ENCODE results near the gene RIPOR2.
A peak's percentile ranks its signal among the peaks of the same experiment; 100 is the strongest.
"Not testable (repeated sequence)": the region's sequence is repeated elsewhere in the genome, so short reads cannot be mapped to it uniquely, and the experiment has no call there.

RIPOR2 gene

DNA sequence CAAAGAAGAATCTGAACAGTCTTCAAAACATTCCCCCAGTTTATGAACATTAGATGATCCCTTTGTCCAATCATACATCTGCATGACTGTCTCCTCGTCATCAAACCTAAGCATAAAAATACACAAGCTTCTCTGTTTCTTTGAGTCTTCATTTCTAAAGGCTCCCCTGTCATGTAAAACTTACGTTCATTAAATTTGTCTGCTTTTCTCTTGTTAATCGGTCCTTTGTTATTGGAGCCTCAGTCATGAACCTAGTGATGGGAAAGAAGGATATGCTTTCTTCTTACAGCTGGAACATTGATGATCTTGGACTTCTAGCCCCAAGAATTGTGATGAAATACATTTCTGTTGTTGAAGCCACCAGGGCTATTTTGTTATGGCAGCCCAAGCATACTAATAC, 18.0 kb upstream of the RIPOR2 start:
- DNase-seq, result no peak

DNA sequence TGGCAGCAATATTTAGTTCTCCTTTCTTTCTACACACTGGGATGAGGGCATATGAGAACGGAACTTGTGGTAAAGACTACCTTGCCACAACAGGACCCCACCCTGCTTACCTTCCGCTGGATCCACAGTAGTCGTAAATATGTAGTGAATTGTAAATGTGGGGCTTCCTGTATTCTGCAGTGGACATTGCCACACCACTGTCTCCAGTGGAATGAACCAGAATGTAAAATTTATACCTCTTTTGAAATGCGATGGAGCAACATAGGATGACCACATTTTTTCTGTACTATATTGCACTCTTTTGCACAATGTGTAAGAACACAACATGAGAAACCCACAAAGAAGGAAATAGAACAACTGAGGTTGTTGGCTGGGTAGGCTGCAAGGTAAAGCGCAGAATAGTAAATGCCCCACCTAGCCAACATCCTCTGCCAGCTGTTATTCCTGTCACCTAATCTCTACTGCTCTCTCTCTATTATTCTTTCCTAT, 16.1 kb upstream of the RIPOR2 start:
- DNase-seq, result no peak

DNA sequence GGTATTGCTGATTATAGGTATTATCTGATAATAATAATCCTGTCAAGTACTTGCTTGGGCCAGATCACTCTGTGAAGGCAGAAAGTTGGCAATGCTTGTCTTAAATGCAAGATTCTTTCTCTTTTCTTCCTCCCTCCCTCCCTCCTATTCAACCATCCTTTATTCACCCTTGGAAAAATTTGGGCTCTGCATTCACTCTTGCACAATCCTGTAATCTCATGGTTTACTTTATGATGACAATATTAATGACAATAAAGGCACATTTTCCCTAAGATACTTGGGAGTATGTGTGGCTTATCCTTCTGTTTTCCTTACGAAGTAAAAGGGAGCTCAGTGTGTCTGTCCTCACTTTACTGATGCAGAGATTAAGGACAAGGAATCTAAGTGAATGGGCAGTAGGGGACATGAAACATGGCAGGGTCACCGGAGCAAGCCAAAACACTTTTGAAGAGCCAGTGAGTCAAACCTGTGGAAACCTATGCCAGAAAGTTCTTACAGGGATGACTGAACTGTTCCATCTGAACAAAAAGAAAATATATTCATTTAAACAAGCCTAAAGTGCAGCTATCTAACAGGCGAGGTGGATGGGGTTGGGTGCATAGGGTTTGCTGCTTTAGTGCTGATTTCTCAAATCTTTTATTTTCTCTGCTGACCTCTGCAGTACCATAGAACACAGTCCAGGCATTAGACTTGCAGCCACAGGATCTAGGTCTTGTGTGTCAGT, 14.6 kb upstream of the RIPOR2 start:
- DNase-seq, result no peak

DNA sequence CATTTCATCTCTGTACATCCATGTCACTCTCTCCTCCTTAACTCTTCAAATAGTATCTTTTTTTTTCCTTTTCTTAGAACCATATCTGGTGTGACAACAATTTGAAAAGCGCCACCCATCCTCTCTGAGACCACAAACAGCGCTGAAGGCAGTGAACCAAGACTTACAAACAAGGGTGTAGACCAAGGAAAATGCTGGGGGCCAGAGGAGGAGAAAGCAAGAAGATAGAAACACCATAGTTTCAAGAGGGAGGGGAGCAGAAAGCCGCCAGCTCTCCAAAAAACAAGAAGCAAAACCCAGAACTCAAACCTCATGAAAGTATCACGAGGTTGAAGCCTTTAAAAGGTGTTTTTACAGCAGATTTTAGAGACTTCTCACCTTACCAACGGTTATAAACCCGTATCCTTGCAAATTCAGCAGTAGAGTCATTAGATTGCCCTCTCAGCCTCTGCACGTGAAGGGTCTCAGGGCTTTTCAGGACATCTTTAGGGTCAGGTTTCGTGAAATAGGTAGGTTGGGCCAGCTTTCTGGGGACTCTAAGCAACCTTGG, 13.3 kb upstream of the RIPOR2 start:
- DNase-seq, result no peak

DNA sequence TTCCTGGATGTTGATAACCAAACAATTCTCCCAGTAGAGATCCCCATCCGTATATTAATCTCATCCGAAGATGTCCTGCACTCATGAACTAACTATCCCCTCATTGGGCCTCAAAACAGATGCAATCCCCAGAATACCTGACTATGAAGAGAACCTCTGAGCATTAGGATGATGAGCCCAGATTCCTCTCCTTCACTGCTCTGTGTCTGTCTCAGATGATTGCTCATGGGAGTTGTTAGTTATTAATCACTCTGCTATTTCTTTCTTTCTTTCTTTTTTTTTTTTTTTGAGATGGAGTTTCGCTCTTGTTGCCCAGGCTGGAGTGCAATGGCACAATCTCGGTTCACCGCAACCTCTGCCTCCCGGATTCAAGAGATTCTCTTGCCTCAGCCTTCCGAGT, 12.5 kb upstream of the RIPOR2 start:
- DNase-seq, result not testable (repeated sequence)

DNA sequence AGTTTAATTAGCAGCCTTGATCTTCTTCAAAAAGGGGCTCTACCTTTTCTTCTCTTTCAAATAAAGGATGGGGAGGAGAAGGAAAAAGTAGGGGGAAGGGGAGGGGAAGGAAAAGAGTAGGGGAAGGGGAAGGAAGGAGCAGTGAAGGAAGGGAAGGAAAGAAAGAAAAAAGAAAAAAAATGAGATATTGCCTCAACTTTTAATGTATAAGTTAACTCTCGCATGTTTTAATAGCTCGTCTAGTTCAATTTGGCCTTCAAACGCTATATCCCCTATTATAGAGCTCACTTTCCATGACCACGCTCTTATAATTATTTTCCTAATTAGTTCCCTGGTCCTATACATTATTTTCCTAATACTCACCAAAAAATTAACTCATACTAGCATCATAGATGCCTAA, 11.9 kb upstream of the RIPOR2 start:
- no peak for DNase-seq

DNA sequence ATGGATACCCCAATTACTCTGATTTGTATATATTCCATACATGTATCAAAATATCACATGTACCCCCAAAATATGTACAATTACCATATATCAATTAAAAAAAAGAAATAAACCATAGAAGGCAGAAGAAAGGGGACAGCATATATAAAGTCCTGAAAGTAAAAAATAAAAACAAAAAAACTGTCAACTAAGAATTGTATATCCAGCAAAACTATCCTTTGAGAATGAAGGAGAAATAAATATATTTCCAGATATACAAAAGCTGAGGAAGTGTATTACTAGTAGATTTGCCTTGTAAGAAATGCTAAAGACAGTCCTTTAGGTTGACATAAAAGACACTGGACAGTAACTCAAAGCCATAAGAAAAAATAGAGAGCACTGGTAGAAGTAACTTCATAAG, 9.3 kb upstream of the RIPOR2 start:
- no peak for DNase-seq

DNA sequence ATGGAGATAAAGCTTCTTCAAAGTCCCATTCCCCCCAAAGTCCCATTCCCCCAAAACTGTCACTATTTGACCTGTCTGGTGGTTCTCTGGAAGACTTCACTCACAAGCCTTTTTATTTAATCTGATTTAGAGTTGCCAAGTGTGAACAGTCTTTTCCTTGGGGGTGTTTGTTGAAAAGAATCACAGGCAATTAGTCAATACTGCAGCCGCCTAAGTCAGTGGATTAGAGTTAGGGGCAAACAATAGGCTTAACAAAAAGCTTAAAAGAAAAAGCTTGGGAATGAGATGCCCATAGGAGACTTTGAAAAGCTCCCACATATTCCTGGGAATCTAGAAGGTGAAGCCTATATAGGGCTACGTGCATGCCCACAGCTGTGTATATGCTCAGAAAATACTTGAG, 8.0 kb upstream of the RIPOR2 start:
- no peak for DNase-seq

DNA sequence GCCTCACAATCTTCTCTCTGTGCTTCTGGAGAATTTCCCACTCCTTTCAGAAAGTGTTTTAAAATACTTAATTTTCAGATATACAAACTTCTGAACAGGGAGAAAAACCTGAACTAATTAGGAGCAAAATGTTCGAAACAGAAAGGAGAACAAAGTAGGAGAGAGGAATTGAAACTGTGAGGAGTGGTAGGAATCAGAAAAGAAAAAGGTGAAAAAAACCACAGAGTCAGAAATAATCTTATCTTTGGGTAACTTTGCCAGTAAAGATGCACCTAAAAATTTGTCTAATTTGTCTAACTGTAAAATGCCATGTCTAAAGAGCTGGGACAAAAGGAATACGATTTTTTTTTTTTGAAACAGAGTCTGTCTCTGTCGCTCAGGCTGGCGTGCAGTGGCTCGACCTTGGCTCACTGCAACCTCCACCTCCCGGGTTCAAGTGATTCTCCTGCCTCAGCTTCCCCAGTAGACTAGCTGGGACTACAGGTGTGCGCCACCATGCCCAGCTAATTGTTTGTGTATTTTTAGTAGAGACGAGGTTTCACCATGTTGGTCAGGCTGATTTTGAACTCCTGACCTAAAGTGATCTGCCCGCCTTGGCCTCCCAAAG, 4.7 kb upstream of the RIPOR2 start:
- no peak for DNase-seq

DNA sequence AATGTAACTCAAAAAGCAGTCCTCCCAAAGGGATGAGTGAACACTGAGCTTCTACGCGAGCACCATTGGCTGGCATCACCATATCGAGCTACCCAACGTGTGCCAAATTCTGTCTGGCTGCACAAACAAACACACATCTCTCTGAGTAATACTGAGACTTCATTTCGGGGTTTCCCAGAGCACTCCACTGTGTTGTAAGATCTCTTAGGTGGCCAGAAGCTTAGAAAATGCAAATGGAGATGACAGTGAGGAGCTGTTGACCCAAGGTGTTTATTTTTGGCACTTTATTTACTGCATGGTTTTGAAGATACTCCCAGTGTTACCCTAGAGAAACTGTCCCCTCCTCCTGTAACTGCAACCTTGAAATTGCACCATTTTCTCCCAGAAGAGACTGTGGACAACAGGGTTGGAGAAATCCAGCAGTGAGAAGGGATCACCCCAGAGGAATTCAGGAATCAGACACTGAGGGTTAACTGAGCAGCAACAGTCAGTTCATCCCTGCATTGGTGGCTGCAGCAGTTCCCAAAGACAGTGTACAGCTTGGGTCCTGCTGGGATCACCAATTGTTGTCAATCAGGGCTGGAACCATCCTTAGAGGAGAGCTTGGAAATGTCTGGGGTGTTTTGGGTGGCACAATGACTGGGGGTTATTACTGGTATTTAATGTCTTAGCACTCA, 1.0 kb upstream of the RIPOR2 start:
- DNase-seq, result no peak

DNA sequence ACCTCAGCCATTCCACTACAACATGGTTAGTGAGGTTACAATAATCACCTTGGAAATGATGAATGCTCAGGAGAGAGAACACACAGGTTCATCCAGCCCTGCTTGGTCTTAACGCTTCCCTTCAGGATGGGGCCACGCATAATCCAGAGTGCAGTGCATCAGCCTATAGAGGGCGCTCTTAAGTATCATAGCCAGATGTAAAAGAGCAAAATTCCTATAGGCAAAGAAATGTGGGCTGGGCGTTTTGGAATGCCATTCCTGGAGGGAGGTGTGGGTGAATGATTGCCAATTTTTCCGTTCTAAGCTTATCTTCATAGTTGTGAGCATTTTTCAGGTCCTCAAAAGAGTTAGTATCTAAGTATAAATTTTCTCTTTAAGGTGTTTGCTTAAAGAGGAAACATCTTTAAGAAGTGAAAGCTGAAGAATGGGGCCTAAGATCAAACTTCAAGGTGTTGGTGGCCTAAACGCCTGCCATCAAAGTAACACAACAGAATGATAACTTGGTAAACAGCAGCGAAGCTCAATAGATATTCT, 1.8 kb downstream of the RIPOR2 start:
- DNase-seq, result no peak

DNA sequence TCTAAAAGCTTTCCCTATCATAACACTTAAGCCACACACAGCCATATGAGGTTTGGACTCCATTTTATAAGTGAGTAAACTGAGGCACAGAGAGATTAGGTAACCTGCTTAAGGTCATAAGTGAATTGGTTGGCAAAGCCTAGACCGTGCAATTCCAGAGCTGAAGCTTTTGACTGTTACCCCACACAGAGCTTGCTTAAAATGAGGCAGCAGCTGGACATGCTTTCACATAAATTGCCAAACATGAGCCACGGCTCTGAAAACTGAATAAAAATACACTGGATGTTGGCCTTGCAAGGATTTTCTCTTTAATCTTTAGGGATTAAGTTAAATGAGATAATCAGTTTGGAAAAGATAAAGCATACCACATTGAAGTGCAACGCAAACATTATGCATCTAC, 2.5 kb downstream of the RIPOR2 start:
- DNase-seq, result no peak

DNA sequence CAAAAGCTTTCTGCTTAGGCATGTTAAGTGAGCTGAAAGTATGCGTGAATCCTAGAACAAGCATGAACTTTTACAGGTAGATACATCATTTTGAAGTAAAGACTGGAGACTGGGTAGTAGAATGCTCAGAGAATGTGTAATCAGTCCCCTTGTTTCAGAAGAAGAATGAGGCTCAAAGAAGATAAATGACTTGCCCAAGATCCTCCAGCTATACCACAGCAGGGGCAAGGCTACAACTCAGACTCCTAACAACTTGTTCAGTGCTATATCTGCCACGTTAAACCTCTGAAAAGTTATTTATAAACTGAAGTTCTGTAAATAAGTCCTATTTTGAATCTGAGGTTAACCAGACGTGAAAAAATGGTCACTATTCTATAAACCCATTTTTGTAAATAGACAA, 2.9 kb downstream of the RIPOR2 start:
- no peak for DNase-seq

DNA sequence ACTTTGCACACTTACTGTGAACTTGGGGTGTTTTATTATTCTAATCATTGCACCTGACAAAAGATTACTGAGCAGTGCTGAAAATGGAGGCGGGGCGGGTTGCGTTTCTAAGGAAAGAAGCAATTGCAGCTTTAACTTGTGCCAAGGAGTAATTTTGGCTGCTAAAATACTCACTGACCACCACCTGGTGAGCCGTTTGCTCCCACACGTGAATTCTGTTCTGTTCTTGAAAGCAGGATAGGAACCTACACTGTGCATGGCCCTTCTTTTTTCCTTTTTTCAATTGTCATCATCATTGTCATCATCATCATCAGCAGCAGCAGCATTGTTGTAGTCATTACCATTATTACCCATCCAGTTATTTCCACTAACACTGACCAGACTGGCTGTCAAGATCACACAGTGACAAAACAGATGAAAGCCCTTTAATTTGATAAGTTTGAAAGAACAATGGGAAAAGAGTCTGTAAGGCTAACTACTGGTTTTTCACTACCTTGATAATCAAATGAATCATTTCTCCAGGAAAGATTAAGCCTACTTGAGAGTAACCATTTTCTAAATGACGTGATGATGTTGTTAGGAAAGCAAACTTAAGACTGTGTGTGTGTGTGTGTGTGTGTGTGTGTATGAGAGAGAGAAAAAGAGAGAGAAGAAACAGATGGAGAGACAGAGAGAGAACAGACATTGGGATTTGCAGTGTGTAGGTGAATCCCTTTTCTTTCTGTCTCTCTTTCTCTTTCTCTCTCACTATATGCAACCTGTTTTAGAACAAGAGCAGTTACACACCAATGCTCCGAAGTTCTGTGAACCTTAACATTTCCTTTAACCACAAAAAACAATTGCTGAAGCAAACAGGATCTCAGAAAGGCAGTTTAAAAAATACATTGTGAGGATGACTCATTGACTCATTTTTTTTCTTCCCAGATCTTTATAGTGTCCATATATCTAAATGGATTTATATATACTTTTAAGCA, 3.8 kb downstream of the RIPOR2 start:
- no peak for DNase-seq

DNA sequence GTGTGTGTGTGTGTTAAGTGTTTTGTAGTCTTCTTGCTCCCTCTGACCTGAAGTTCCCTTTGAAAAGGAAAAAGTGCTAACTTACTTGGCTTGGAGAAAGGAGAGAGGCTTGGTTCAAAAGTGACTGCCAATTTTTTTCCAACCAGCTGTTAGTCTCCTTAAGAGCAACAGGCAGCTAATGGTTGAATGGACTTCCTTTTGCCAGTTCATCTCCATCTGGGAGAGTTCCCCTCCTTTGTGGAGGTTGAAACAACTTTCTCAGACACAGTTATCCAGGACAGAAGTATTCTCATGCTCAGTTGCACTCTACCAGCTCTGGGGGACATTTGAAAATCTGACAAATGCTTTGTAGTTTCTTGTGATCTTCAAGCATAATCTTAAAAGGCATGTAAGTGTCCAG, 4.5 kb downstream of the RIPOR2 start:
- peak in 1 of 2 experiments; percentile 55 for DNase-seq

DNA sequence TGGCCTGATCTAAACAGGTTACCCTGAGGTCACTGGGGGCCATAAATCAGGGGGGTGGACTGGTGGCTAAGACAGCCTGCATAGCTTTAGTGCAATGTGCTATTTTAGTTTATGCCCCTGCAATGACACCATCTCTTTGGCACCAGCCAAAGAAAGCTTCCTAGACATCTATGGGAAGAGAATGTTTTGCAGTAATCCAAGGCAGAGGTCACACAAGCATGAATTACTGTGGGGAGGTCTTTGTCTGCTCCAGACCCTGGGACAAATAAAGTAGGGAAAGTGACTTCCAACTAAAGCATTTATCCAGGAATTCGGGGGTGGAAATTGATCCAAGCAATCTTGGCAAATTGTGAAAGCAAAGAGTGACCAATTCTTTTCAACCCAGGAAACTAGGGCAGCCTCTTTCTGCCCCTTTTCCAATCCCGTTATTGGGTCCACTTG, 5.3 kb downstream of the RIPOR2 start:
- DNase-seq, result no peak

DNA sequence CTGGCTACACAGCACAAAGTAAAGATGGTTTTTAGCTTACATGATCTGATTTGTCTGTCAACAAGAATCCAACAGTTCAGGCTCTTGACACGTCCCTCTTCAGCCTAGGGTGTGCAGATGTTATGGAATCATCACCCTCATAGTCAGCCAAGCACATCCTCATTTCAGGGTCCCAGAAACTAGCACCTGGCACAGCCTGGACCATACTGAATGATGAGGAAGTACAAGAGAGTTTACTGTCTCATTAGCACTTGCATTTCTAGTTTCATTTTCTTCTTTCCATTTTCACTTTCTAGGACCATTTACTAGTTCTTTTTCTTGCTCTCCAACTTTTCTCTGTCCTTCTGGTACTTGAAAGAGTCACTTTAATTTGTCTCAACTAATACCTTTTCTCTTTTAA, 6.5 kb downstream of the RIPOR2 start:
- DNase-seq, result no peak

DNA sequence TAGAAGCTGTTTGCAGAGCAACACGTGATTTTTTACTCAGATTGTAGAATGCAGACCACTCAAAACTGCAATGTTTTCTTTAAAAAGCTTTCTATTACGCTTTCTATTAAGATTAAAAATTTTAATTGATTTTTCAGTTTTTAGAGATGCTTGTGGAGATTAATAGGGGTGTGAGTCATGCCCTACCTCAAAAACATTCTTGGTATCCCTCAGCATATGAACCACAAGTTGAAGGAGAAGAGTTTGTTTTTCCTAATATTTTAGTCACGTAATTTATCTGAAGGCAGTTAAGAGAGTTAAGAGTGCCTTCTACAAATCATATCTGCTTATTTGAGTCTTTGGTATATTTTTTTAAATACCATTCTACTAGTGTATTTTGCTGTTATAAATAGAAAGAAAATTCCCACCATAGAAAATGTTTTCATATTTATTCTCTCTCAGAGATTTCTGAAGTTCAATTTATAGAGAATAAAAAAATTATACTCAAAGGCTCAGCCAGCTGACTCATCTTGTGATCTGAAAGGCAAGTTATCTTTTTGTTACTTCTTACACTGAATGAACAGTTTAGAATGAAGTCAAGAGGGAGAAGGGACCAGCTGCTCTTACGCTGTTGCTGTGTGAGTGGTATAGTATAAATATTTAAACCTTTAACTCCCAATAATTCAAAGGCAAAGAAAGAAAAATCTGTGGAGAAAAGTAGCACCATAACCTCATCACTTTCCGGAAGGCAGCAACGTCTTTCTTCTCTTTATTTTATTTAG, 7.6 kb downstream of the RIPOR2 start:
- DNase-seq, result no peak

DNA sequence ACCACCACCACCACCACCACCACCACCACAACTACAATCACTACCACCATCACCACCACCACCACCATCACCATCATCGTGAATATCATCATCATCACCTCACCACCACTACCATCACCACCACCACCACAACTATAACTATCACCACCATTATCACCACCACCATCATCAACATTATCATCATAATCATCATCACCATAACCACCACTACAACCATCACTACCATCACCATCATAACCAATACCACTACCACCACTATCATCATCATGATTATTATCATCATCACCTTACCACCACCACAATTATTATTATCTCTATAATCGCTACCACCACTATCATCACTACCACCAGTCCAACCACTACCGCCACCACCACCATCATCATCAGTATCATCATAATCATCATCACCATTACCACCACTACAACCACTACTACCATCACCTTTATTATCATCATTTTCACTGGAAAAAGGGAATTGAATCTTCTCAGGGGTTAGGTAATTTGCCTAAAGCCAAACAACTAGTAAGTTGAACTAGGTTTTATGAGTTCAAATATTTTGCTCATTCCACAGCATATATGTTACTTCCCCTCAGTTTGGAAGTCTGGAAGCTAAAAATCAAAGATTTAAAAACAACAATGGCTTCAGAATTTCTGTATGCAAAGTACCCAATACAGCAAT, 8.3 kb downstream of the RIPOR2 start:
- DNase-seq, result no peak

DNA sequence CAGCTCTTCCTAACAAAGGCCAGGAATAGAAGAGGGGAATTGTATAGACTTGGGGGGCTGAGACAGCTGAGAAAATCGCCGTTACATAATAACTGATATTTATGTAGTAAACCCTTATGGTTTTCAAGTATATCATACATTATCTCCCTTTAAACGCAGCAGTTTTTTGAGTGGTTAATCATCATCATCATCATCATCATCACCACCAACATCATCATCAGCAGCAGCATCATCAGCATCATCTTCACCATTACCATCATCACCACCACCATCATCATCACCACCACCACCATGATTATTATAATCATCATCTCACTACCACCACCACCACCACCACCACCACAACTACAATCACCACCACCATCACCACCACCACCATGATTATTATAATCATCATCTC, 9.1 kb downstream of the RIPOR2 start:
- DNase-seq, result not testable (repeated sequence)

DNA sequence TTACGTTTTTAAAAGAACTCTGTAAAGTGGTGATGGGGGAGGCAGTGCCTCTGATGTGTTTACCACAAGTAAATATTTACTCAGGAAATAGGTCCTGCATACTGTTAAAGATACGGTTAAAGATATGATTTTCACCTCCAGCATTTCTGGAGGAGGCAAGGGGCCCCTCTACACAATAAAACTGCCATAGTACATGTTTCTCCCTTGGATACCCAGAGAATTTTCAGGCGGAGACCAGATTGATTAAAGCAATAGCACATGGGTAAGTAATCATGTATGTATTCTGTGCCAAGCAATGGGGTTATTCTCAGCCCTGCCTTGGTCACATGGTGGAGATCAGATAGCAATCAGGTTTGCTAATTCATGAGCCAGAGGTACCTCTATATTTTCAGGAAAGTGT, 9.6 kb downstream of the RIPOR2 start:
- DNase-seq, result no peak
